NT2/D1 (cell line): ENCODE measurements around the gene USF1.

Experiments used
- SUZ12 ChIP-seq: IDR thresholded peaks from 2 replicates; pipeline ENCODE4 v1.6.1; 2011; ENCODE audit not compliant: insufficient read length, insufficient read depth; ENCODE audit errors: extremely low read depth
- ZNF274 ChIP-seq: IDR thresholded peaks from 2 replicates; pipeline ENCODE4 v1.6.1; 2011; ENCODE audit warnings: mild to moderate bottlenecking, low read depth, low read length

DNA sequence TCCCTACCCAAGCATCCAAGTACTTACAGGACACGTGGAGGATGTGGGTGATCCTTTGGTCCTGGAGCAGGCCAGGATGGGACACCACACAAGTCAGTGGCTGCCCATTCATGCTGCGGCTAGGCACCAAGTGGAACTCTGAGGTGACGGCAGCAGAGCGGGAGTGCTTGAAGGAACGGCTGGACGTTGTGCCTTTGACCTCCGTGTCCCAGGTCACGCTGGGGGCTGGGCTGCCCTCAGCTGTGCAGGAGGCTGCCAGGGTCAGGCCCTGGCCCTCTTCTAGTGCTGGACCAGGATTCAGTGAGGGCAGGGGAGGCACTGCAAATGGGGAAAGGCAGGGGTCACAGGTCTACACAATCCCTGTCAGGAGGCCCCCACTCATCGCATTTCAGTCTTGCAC, 31.6 kb upstream of the USF1 start:
- no peak for TF ChIP-seq SUZ12
- no peak for TF ChIP-seq ZNF274
